ENCODE data around the gene ZNF169.
A peak's percentile ranks its signal among the peaks of the same experiment; 100 is the strongest.
"Not testable (repeated sequence)": the region's sequence is repeated elsewhere in the genome, so short reads cannot be mapped to it uniquely, and the experiment has no call there.

ZNF169 gene

DNA sequence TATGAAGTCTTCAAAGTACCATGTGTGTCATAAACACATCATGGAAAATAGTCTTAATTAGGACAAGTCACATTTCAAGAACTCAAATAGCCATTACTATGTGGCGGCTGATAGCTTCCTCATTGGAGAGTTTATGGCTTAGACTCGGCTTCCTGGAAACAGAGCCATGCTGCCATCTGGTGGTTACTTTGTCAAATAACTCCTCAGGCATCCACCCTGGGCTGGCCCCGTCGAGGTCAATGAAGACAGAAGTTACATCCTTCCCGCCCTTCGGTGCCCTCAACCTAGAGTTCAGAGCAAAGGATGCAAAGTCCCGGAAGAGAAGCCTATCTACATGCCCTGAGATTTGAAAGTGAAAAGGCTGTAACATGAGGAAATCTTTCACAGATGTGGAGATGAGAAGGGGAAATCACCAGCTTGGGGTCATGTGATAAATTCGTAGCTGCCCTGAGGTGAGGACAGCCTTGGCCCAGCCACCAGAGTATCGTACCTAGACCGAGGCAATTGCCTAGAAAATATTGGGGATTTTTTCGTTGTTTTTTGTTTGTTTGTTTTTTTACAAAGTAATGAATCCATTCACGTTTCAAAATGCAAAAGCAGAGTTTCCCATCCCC lies 45.5 kb upstream of the ZNF169 start:
- Histone ChIP-seq H3K4me2 (no peak overlapping the region), H3K27me3 (ENCODE audit: insufficient read depth, low read depth) (no peaks in the 10 kb centered on the region), H3K36me3 (ENCODE audit: insufficient read depth) (no peaks in the 10 kb centered on the region), H2AFZ (ENCODE audit: low read depth) (peak overlapping the region; percentile 24; the same call in 1 of the 2 replicates), H4K20me1 (ENCODE audit: insufficient read depth) (no peaks in the 10 kb centered on the region), H3K4me3 (IDR thresholded peaks at IDR 0.05; ENCODE audit: insufficient read depth, low read depth, low read length) (no peak overlapping the region), H3K4me1 (ENCODE audit: low read depth, poor library complexity, severe bottlenecking) (no peaks in the 10 kb centered on the region), H3K27ac (no peak overlapping the region), H3K9ac (no peak overlapping the region), H3K79me2 (ENCODE audit: insufficient read depth, low read depth) (no peaks in the 10 kb centered on the region)
- TF ChIP-seq, protein P1, sequence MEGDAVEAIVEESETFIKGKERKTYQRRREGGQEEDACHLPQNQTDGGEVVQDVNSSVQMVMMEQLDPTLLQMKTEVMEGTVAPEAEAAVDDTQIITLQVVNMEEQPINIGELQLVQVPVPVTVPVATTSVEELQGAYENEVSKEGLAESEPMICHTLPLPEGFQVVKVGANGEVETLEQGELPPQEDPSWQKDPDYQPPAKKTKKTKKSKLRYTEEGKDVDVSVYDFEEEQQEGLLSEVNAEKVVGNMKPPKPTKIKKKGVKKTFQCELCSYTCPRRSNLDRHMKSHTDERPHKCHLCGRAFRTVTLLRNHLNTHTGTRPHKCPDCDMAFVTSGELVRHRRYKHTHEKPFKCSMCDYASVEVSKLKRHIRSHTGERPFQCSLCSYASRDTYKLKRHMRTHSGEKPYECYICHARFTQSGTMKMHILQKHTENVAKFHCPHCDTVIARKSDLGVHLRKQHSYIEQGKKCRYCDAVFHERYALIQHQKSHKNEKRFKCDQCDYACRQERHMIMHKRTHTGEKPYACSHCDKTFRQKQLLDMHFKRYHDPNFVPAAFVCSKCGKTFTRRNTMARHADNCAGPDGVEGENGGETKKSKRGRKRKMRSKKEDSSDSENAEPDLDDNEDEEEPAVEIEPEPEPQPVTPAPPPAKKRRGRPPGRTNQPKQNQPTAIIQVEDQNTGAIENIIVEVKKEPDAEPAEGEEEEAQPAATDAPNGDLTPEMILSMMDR (conservative IDR thresholded peaks at IDR 0.05; ENCODE audit: low read depth, low read length): peak; percentile 87

DNA sequence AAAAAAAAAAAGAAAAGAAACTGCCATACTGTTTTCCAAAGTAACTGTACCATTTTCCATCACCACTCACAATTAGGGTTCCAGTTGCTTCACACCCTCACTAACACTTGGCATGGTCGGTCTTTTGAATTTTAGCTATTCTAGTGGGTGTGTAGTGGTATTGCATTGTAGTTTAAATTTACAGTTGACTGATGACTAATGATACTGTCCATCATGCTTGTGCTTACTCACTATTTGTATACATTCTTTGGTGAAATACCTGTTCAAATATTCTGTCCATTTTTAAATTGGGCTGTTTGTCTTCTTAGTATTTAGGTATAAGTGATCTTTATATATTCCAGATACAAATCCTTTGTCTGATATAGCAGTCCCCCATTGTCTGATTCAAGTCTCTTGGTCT lies 36.2 kb upstream of the ZNF169 start:
- TF ChIP-seq, protein P1 (conservative IDR thresholded peaks at IDR 0.05; ENCODE audit: low read depth, low read length): no peak
- no peak overlapping the region for H3K4me2 ChIP-seq
- H3K4me1 ChIP-seq (ENCODE audit: low read depth, poor library complexity, severe bottlenecking): no peaks in the 10 kb centered on the region
- no peaks in the 10 kb centered on the region for H4K20me1 ChIP-seq (ENCODE audit: insufficient read depth)
- no peak overlapping the region for H3K9ac ChIP-seq
- no peaks in the 10 kb centered on the region for H3K79me2 ChIP-seq (ENCODE audit: insufficient read depth, low read depth)
- H3K27me3 ChIP-seq (ENCODE audit: insufficient read depth, low read depth): no peaks in the 10 kb centered on the region
- H3K27ac ChIP-seq: no peak overlapping the region
- no peaks in the 10 kb centered on the region for H3K36me3 ChIP-seq (ENCODE audit: insufficient read depth)
- no peak overlapping the region for H2AFZ ChIP-seq (ENCODE audit: low read depth)
- H3K4me3 ChIP-seq (IDR thresholded peaks at IDR 0.05; ENCODE audit: insufficient read depth, low read depth, low read length): no peak overlapping the region

DNA sequence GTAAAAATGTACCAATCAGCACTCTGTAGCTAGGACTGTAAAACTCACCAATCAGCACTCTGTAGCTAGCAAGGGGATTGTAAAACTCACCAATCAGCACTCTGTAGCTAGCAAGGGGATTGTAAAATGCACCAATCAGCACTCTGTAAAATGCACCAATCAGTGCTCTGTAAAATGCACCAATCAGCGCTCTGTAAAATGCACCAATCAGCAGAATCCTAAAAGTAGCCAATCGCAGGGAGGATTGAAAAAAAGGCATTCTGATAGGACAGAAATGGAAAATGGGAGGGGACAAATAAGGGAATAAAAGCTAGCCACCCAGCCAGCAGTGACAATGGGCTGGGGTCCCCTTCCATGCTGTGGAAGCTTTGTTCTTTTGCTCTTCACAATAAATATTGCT lies 33.7 kb upstream of the ZNF169 start:
- H3K27me3 ChIP-seq (ENCODE audit: insufficient read depth, low read depth); H3K36me3 ChIP-seq (ENCODE audit: insufficient read depth); H3K27ac ChIP-seq; H4K20me1 ChIP-seq (ENCODE audit: insufficient read depth); H3K4me3 ChIP-seq (IDR thresholded peaks at IDR 0.05; ENCODE audit: insufficient read depth, low read depth, low read length); H3K79me2 ChIP-seq (ENCODE audit: insufficient read depth, low read depth); H3K4me2 ChIP-seq; H3K4me1 ChIP-seq (ENCODE audit: low read depth, poor library complexity, severe bottlenecking); H3K9ac ChIP-seq; H2AFZ ChIP-seq (ENCODE audit: low read depth): not testable (repeated sequence)

DNA sequence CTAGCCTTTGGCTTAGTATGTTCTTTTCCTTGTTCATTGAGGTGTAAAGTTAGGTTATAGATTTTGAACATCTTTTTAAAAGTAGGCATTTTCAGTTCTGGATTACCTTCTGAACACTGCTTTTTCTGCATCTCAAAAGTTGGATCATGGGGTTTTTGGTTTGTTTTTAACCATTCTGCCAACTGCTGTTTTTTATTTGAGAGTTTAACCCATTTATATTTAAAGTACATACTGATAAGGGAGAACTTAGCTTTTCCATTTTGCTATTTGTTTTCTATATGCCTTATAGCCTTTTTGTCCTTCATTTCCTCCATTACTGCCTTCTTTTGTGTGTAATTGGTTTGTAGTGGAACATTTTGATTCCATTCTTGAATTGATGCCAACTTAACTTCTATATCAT lies 30.5 kb upstream of the ZNF169 start:
- no peak overlapping the region for H3K9ac ChIP-seq
- TF ChIP-seq, protein P1 (conservative IDR thresholded peaks at IDR 0.05; ENCODE audit: low read depth, low read length): no peak
- H3K27ac ChIP-seq: no peak overlapping the region
- no peak overlapping the region for H3K4me2 ChIP-seq
- H3K4me1 ChIP-seq (ENCODE audit: low read depth, poor library complexity, severe bottlenecking): no peaks in the 10 kb centered on the region
- no peak overlapping the region for H2AFZ ChIP-seq (ENCODE audit: low read depth)
- H3K36me3 ChIP-seq (ENCODE audit: insufficient read depth): no peaks in the 10 kb centered on the region
- H3K79me2 ChIP-seq (ENCODE audit: insufficient read depth, low read depth): no peaks in the 10 kb centered on the region
- no peak overlapping the region for H3K4me3 ChIP-seq (IDR thresholded peaks at IDR 0.05; ENCODE audit: insufficient read depth, low read depth, low read length)
- H3K27me3 ChIP-seq (ENCODE audit: insufficient read depth, low read depth): no peaks in the 10 kb centered on the region
- H4K20me1 ChIP-seq (ENCODE audit: insufficient read depth): no peaks in the 10 kb centered on the region

GRCh38 chr9:94232428-94232827 lies 26.7 kb upstream of the ZNF169 start:
- Histone ChIP-seq H3K79me2 (ENCODE audit: insufficient read depth, low read depth) (no peaks in the 10 kb centered on the region), H3K27me3 (ENCODE audit: insufficient read depth, low read depth) (no peaks in the 10 kb centered on the region), H3K9ac (no peak overlapping the region), H3K36me3 (ENCODE audit: insufficient read depth) (no peaks in the 10 kb centered on the region), H3K4me1 (ENCODE audit: low read depth, poor library complexity, severe bottlenecking) (no peaks in the 10 kb centered on the region), H3K4me3 (IDR thresholded peaks at IDR 0.05; ENCODE audit: insufficient read depth, low read depth, low read length) (no peak overlapping the region), H3K4me2 (no peak overlapping the region), H2AFZ (ENCODE audit: low read depth) (no peak overlapping the region), H3K27ac (no peak overlapping the region), H4K20me1 (ENCODE audit: insufficient read depth) (no peaks in the 10 kb centered on the region)
- TF ChIP-seq, protein P1 (conservative IDR thresholded peaks at IDR 0.05; ENCODE audit: low read depth, low read length): no peak

GRCh38 chr9:94241098-94241497 lies 18.0 kb upstream of the ZNF169 start:
- H4K20me1 ChIP-seq (ENCODE audit: insufficient read depth); H3K4me1 ChIP-seq (ENCODE audit: low read depth, poor library complexity, severe bottlenecking); H3K4me2 ChIP-seq; H3K4me3 ChIP-seq (IDR thresholded peaks at IDR 0.05; ENCODE audit: insufficient read depth, low read depth, low read length); H3K36me3 ChIP-seq (ENCODE audit: insufficient read depth); H3K9ac ChIP-seq; H2AFZ ChIP-seq (ENCODE audit: low read depth); H3K27me3 ChIP-seq (ENCODE audit: insufficient read depth, low read depth); H3K79me2 ChIP-seq (ENCODE audit: insufficient read depth, low read depth); H3K27ac ChIP-seq: not testable (repeated sequence)

All from KMS-11 (cell line).